Measurements from ENCODE around the gene CAT. TPM values are rescaled to one million over a fixed set of nuclear protein-coding genes. Genes with fewer than 3 reads are reported as not detected.

CAT gene
- total RNA-seq, 4 donors from 2014 or later: 429 to 486 (median 458) TPM

DNA sequence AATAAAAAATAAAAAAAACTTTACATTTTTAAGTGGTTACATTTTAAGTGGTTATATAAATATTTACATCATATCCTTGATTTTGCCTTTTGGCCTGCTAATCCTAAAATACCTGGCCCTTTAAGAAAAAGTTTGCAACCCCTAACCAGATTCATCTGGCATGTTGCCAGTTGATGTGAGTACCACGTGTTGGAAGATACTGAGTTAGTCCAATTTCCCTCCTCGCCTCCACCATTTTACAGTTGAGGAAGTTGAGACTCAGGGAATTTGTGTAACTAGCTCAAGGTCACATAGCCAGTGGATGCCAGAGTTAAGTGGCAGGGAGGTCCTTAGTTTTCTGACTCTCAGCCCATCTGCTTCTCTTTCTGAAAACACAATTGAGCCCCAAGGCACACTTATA lies 69.8 kb downstream of the CAT start:
- TF ChIP-seq, protein P1, sequence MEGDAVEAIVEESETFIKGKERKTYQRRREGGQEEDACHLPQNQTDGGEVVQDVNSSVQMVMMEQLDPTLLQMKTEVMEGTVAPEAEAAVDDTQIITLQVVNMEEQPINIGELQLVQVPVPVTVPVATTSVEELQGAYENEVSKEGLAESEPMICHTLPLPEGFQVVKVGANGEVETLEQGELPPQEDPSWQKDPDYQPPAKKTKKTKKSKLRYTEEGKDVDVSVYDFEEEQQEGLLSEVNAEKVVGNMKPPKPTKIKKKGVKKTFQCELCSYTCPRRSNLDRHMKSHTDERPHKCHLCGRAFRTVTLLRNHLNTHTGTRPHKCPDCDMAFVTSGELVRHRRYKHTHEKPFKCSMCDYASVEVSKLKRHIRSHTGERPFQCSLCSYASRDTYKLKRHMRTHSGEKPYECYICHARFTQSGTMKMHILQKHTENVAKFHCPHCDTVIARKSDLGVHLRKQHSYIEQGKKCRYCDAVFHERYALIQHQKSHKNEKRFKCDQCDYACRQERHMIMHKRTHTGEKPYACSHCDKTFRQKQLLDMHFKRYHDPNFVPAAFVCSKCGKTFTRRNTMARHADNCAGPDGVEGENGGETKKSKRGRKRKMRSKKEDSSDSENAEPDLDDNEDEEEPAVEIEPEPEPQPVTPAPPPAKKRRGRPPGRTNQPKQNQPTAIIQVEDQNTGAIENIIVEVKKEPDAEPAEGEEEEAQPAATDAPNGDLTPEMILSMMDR (IDR thresholded peaks at IDR 0.05; ENCODE audit: low read depth): no peak

DNA sequence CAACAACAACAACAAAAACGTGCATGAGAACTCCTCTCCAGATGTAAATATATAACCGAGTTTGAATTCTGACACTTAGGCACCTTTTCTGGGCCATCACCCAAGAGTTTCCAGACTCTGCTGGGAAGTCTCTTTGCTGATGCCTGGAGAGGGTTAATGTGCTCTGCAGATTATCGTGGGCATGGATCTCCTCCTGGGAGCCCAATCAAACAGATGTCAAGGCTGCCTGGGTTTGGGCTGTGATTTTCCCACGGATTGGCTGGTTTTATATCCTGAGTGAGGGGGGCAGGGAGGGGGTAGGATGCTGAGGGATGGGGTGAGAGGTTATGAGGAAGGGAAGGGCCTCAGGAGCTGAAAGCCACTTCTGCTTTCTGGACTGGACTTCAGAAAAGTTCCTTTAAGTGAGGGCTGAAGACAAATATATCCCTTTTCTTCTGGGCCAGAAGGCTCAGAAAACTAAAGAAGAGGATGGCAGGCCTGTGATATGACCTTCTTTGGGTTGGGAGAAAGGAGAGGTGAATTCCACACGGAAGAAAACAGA lies 70.7 kb downstream of the CAT start:
- TF ChIP-seq, protein P1 (IDR thresholded peaks at IDR 0.05; ENCODE audit: low read depth): no peak

DNA sequence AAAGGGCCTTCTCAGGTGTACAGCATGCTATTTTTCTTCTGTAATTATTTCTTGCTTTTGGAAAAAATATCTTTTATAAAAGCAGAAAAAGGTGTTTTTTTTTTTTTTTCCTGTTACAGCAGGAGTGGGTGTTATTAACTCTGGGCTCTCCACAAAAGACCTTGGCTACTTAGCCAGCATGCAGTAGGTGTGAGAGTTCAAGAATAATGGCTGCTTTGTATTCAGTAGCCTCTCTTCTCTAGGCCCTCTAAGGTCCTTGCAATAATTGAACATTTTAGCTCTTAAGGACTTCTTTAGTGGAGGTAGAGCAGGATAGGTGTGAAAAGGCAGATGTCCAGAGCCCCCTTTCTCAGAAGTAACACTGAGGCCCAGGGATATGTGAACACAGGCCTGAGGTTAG lies 71.5 kb downstream of the CAT start:
- TF ChIP-seq, protein P1 (IDR thresholded peaks at IDR 0.05; ENCODE audit: low read depth): no peak

DNA sequence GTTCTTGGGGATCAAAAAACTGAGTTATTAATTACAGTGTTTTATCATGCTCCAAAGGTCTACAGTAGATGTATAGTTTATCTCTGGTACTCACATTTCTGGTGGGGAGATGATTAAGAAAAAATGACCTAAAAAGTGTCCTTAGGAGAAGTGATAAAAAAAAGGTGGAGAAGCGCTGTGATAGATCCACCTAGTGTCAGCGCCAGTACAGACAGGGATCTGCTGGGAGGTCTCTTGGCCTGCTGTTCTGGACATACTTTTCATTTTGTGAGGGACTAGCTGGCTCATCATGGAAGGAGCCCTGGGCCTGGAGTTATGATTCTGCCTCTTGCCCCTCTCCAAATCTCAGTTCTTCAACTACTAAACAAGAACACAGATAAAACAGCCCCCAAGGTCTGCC lies 71.9 kb downstream of the CAT start:
- TF ChIP-seq, protein P1 (IDR thresholded peaks at IDR 0.05; ENCODE audit: low read depth): no peak

DNA sequence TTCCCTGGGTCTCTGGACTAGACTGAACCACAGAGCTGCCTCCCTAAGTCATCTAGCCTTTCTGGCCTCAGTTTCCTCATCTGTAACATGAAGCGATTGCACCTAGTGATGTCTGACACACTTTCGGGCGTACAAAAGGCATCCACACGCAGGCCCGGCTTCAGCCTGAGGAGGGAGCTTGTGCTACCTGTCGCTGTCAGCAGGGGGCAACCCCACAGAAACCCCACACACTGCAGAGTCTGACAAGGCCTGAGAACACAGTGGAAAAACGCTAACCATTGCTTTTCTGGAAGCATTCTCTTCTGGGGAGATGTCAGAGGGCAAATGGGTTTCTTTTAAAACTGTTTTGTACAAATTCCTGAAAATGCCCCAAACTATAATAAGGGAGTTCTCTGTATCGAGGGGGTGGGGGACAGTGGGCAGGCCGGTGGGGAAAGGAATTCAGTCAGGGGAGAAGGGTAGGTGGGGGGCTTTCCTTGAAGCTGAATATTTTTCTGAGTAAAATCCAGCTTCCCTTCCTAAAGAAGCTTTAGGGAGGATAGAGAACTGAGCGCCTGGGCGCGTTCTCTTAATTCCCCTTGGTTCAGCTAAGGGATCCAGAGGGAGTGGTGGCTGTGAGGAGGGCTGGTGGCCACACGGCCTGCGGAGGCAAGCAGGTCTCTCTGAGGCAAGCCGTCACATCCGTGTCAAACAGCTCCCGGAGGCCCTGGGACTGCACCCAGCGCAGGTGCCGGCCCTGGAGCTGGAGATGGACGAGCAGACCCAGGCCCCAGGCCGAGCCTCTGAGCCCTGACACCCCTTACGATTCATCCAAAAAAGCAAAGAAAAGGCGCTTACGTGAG lies 74.3 kb downstream of the CAT start:
- TF ChIP-seq, protein P1 (IDR thresholded peaks at IDR 0.05; ENCODE audit: low read depth): no peak

DNA sequence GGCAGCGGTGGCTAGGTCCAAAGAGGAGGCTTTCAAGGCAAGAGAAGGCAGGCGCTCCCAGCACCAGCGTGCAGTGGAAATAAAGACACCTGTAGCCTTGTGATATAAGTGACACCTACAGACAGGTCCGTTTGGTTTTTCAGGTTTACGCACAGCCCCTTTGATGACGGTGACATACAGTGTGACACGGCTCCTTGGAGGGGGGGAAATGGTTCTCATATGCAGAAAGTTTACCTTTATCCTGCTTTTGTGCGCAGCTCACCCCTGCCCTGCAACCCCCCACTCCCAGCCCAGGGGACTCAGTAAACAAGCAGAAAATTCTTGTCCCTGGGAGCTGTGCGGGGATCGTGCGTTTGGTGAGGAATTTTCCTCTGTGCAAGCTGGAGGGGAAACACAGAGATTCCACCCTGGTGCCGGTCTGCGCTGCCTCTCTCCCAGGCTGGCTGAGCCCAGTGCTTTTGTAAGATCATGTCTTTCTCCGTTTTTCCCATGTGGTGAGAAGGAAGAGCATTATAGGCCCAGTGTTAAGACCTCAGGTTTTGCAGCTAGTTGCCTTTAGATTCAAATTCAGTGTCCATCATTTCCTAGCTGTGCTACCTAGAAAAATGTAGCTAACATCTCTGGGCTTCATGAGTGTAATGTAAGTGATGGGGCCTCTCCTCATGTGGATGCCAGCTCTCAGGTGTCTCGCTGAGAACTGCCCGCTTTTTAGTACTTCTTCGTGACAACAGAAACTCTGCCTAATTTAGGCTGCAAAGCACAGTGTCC lies 75.1 kb downstream of the CAT start, which contains the start of gene ELF5:
ELF5 (minus strand) TSS at position 113 of the 768 bp plus-strand sequence. CDS start 8,045 bp downstream, outside the sequence.
- TF ChIP-seq, protein P1 (IDR thresholded peaks at IDR 0.05; ENCODE audit: low read depth): no peak

DNA sequence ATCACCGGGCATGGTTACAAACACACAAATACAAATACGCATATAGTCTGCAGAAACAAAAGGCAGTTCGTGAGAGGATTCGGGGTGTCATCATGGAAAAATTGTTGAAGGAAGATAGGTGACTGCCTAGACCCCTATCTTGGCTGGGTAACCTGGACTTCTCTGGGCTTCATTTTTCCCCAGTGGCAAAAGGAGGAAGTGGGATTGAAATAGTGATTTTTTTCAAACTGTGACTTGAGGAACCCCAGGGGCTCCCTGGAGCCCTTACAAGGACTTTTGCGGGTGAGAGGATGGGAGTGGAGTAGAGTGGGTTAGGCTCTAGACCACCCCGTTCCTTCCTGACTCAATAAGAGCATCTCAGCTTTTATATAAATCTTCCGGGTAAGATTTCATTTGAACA lies 75.9 kb downstream of the CAT start:
- TF ChIP-seq, protein P1 (IDR thresholded peaks at IDR 0.05; ENCODE audit: low read depth): no peak
